CD4-positive, alpha-beta T cell (primary cell): ENCODE results near the gene SDC3. TPM values are rescaled to one million over a fixed set of nuclear protein-coding genes. Genes with fewer than 3 reads are reported as not detected.

Experiments
- ATAC-seq: fragments of 200-7000 bp; cut with Tn5 transposase; one replicate; pipeline ENCODE4 v1.10.0; 2022; ENCODE audit warnings: mild to moderate bottlenecking; ENCODE audit not compliant: poor library complexity
- CTCF ChIA-PET: fragments of 350-600 bp; sonication (Branson Sonifier 250); formaldehyde crosslinking; loops from one replicate; lab custom pipeline; 2021; ENCODE audit warnings: antibody characterized with exemption, inconsistent platforms; lab: Charles Lee
- POLR2A ChIA-PET: fragments of 350-600 bp; sonication (Branson Sonifier 250); formaldehyde crosslinking; loops from one replicate; lab custom pipeline; 2021; ENCODE audit warnings: antibody characterized with exemption, inconsistent platforms; lab: Charles Lee
- DNase-seq, 14 experiments: peaks; one replicate each; pipeline ENCODE4 v3.0.0-alpha.2; 2013 to 2020; ENCODE audit warnings: mixed read lengths in 2 of 14
- H3K27ac ChIP-seq, 2 donors: one replicate each; pipeline versions ENCODE4 v1.5.1 to v1.7.0; 2013; ENCODE audit warnings: low read length in 2 of 2, low read depth in 1 of 2, mild to moderate bottlenecking in 1 of 2
- H3K27me3 ChIP-seq, 2 experiments: 1 replicate in 1 of 2; 2 replicates in 1 of 2; pipeline versions ENCODE4 v1.6.1 to v1.7.0; 2013; ENCODE audit warnings: low read length in 2 of 2, control low read depth in 1 of 2, mild to moderate bottlenecking in 1 of 2, moderate library complexity in 1 of 2; ENCODE audit not compliant: insufficient read depth in 2 of 2, control insufficient read depth in 1 of 2
- H3K36me3 ChIP-seq: one replicate; pipeline ENCODE4 v1.6.1; 2013; ENCODE audit warnings: low read length, control low read depth; ENCODE audit not compliant: insufficient read depth
- H3K4me1 ChIP-seq: one replicate; pipeline ENCODE4 v1.6.1; 2013; ENCODE audit warnings: low read length, control low read depth; ENCODE audit not compliant: insufficient read depth
- H3K4me3 ChIP-seq: one replicate; pipeline ENCODE4 v1.5.1; 2013; ENCODE audit warnings: mild to moderate bottlenecking, low read length, moderate library complexity
- H3K9me3 ChIP-seq, 2 experiments: 1 replicate in 1 of 2; 2 replicates in 1 of 2; pipeline versions ENCODE4 v1.6.1 to v1.7.0; 2013; ENCODE audit warnings: low read length in 2 of 2, mild to moderate bottlenecking in 2 of 2, control low read depth in 1 of 2, moderate library complexity in 1 of 2; ENCODE audit not compliant: control insufficient read depth in 1 of 2, insufficient read depth in 1 of 2
- H3K27ac Mint-ChIP-seq: one replicate; pipeline ENCODE4 v1.8.0; 2020; ENCODE audit warnings: mixed read lengths
- H3K27me3 Mint-ChIP-seq: one replicate; pipeline ENCODE4 v1.8.0; 2021; ENCODE audit warnings: mixed read lengths
- H3K36me3 Mint-ChIP-seq: one replicate; pipeline ENCODE4 v1.8.0; 2021; ENCODE audit warnings: low read depth, mixed read lengths
- H3K4me1 Mint-ChIP-seq: one replicate; pipeline ENCODE4 v1.8.0; 2021; ENCODE audit warnings: low read depth, mixed read lengths
- H3K4me3 Mint-ChIP-seq: one replicate; pipeline ENCODE4 v1.8.0; 2020; ENCODE audit warnings: mild to moderate bottlenecking, mixed read lengths
- H3K9me3 Mint-ChIP-seq: one replicate; pipeline ENCODE4 v1.8.0; 2020; ENCODE audit warnings: mixed read lengths
- CTCF ChIP-seq: fragments of 200-600 bp; IDR thresholded peaks from one replicate; pipeline ENCODE4 v1.8.0; 2022; ENCODE audit warnings: antibody characterized with exemption, mild to moderate bottlenecking
- intact Hi-C, 2 experiments: fragments of 100-400 bp; cut with DNase I in 1 of 2; cut with micrococcal nuclease in 1 of 2; formaldehyde crosslinking; loops; one replicate each; pipeline versions ENCODE4 v1.15.1 to v1.9.0; 2023 to 2025; cut with DNase I, micrococcal nuclease
- total RNA-seq, 174 experiments: library from RNA in 2 of 174; stranded (reverse) in 2 of 174; gene quantifications; one replicate each; pipeline ENCODE4 v1.2.3 and lab custom pipeline; 2021 to 2026

The SDC3 gene
- total RNA-seq, 2 experiments from 2014 or later = 0.14 TPM; not detected in 1

GRCh38 chr1:30893776-30894507, 14.6 kb downstream of the SDC3 start:
- ATAC-seq (no peak), DNase-seq (no peak)
- Mint-ChIP-seq H3K4me1 (no peaks in the 10 kb centered on the region), H3K36me3 (no peaks in the 10 kb centered on the region), H3K27ac (no peak overlapping the region), H3K4me3 (no peak overlapping the region), H3K27me3 (peaks cover 18% of the 10 kb centered on the region), H3K9me3 (no peaks in the 10 kb centered on the region)
- POLR2A ChIA-PET = no interaction called here
- H3K4me3 ChIP-seq = no peak overlapping the region
- intact Hi-C loops = no loop called here
- no peak overlapping the region for H3K27ac ChIP-seq
- CTCF ChIA-PET = no interaction called here
- H3K36me3 ChIP-seq = no peaks in the 10 kb centered on the region
- peaks cover 3% of the 10 kb centered on the region for H3K4me1 ChIP-seq
- H3K9me3 ChIP-seq = no peaks in the 10 kb centered on the region
- TF ChIP-seq CTCF = no peak
- peaks cover 0 to 3% of the 10 kb centered on the region in 2 experiments for H3K27me3 ChIP-seq

- Histone ChIP-seq H3K4me3 (no peak overlapping the region), H3K9me3 (no peaks in the 10 kb centered on the region), H3K36me3 (no peaks in the 10 kb centered on the region), H3K27ac (no peak overlapping the region), H3K27me3 (peaks cover 0 to 3% of the 10 kb centered on the region in 2 experiments), H3K4me1 (peaks cover 3% of the 10 kb centered on the region)
- Mint-ChIP-seq H3K4me3 (no peak overlapping the region), H3K4me1 (no peaks in the 10 kb centered on the region), H3K27ac (no peak overlapping the region), H3K9me3 (no peaks in the 10 kb centered on the region), H3K27me3 (peaks cover 18% of the 10 kb centered on the region), H3K36me3 (no peaks in the 10 kb centered on the region)
- TF ChIP-seq CTCF = no peak
- DNase-seq (no peak), ATAC-seq (no peak)
- ChIA-PET CTCF (no interaction called here), POLR2A (no interaction called here)
- intact Hi-C loops = no loop called here
Observed at GRCh38 chr1:30892671-30893073, 15.9 kb downstream of the SDC3 start.

DNA sequence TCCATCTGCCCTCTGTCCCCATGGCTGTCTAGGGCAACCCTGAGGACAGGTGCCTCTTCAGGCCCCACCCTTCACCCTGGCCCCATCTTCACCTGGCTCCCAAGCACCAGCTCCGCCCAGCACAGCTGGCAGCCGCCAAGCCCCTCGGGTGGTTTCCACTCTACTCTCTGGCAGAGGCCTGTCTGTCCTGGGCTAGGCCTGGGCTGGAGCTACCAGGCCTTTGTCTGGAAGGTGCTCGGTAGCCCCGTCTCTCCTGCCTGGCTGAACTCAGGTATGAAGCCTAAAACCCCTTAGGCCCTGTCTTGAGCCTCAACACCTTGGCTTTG, 17.4 kb downstream of the SDC3 start:
- no peak overlapping the region for H3K4me3 Mint-ChIP-seq
- H3K4me3 ChIP-seq = no peak overlapping the region
- TF ChIP-seq CTCF = no peak
- H3K27ac ChIP-seq = no peak overlapping the region
- no peaks in the 10 kb centered on the region for H3K9me3 Mint-ChIP-seq
- H3K4me1 Mint-ChIP-seq = no peaks in the 10 kb centered on the region
- intact Hi-C loops = no loop called here
- ChIA-PET CTCF (no interaction called here), POLR2A (no interaction called here)
- H3K9me3 ChIP-seq = no peaks in the 10 kb centered on the region
- H3K27ac Mint-ChIP-seq = no peak overlapping the region
- H3K36me3 ChIP-seq = no peaks in the 10 kb centered on the region
- H3K4me1 ChIP-seq = peaks cover 3% of the 10 kb centered on the region
- H3K27me3 ChIP-seq = peaks cover 3 to 4% of the 10 kb centered on the region in 2 experiments
- no peak for DNase-seq
- ATAC-seq = no peak
- peaks cover 9% of the 10 kb centered on the region for H3K27me3 Mint-ChIP-seq
- H3K36me3 Mint-ChIP-seq = no peaks in the 10 kb centered on the region
